H1 (cell line): Measurements from ENCODE around the gene EMX2. TPM values are rescaled to one million over a fixed set of nuclear protein-coding genes. Genes with fewer than 3 reads are reported as not detected.

Source experiments
- CTCF ChIA-PET: fragments of 300-600 bp; sonication (Branson Sonifier 250); formaldehyde crosslinking; loops from one replicate; lab custom pipeline; 2021; ENCODE audit not compliant: partially characterized antibody; lab: Charles Lee
- POLR2A ChIA-PET: fragments of 300-600 bp; sonication (Branson Sonifier 250); formaldehyde crosslinking; loops from one replicate; lab custom pipeline; 2021; ENCODE audit warnings: inconsistent platforms; ENCODE audit not compliant: partially characterized antibody; lab: Charles Lee
- DNase-seq, 2 experiments: peaks; one replicate each; pipeline versions ENCODE4 v3.0.0 to v3.0.0-alpha.2; 2010 to 2022; ENCODE audit warnings: low spot score in 2 of 2, low read depth in 1 of 2, mixed read lengths in 1 of 2
- FAIRE-seq: peaks from 2 replicates; lab custom pipeline; 2011; peaks lifted over from hg19 to GRCh38; lab: Jason Lieb, UNC
- H2AFZ ChIP-seq: 2 replicates; pipeline ENCODE4 v1.8.1; 2012; ENCODE audit warnings: low read length, inconsistent platforms
- H2AK5ac ChIP-seq: 2 replicates; pipeline ENCODE4 v1.6.1; 2013; ENCODE audit warnings: low read depth, low read length
- H2BK120ac ChIP-seq: replicated peaks from 2 replicates; pipeline ENCODE3; 2013; ENCODE audit warnings: low read depth, low read length, inconsistent platforms
- H2BK12ac ChIP-seq: 2 replicates; pipeline ENCODE4 v1.6.1; 2013; ENCODE audit warnings: low read depth, low read length
- H2BK15ac ChIP-seq: 2 replicates; pipeline ENCODE4 v1.6.1; 2013; ENCODE audit warnings: low read length
- H2BK20ac ChIP-seq: 2 replicates; pipeline ENCODE4 v1.6.1; 2013; ENCODE audit warnings: low read length
- H2BK5ac ChIP-seq: 2 replicates; pipeline ENCODE4 v1.6.1; 2013; ENCODE audit warnings: low read depth, low read length
- H3K14ac ChIP-seq: 2 replicates; pipeline ENCODE4 v1.6.1; 2013; ENCODE audit warnings: inconsistent platforms; ENCODE audit not compliant: insufficient read length
- H3K18ac ChIP-seq: 2 replicates; pipeline ENCODE4 v1.6.1; 2013; ENCODE audit warnings: low read length; ENCODE audit errors: extremely low read depth
- H3K23ac ChIP-seq: 2 replicates; pipeline ENCODE4 v1.6.1; 2013; ENCODE audit warnings: inconsistent platforms; ENCODE audit not compliant: insufficient read length
- H3K23me2 ChIP-seq: 2 replicates; pipeline ENCODE4 v1.6.1; 2013; ENCODE audit warnings: low read depth, low read length
- H3K27ac ChIP-seq: 2 replicates; pipeline ENCODE4 v1.6.1; 2011; ENCODE audit warnings: low read depth, low read length, inconsistent platforms
- H3K27me3 ChIP-seq, 4 experiments: replicated peaks in 1 of 4; 1 replicate in 1 of 4; 2 replicates in 3 of 4; pipeline versions ENCODE4 v1.6.1 to v1.8.1; 2011 to 2013; ENCODE audit warnings: low read length in 3 of 4, mild to moderate bottlenecking in 3 of 4, inconsistent platforms in 2 of 4, mixed read lengths in 2 of 4, moderate library complexity in 1 of 4; ENCODE audit not compliant: control insufficient read depth in 3 of 4, insufficient read depth in 3 of 4; ENCODE audit errors: extremely low read depth in 1 of 4
- H3K36me3 ChIP-seq, 4 experiments: 2 replicates each; pipeline versions ENCODE4 v1.6.1 to v1.8.1; 2011 to 2013; ENCODE audit warnings: mild to moderate bottlenecking in 4 of 4, low read length in 3 of 4, moderate library complexity in 2 of 4, control low read depth in 1 of 4, inconsistent platforms in 1 of 4; ENCODE audit not compliant: insufficient read depth in 4 of 4, control insufficient read depth in 2 of 4
- H3K4ac ChIP-seq: replicated peaks from 2 replicates; pipeline ENCODE3; 2013; ENCODE audit warnings: low read length, low read depth, mixed read lengths, inconsistent platforms; ENCODE audit not compliant: insufficient read length
- H3K4me1 ChIP-seq, 4 experiments: replicated peaks in 1 of 4; 1 replicate in 1 of 4; 2 replicates in 3 of 4; pipeline versions ENCODE4 v1.6.1 to v1.8.1; 2011 to 2013; ENCODE audit warnings: low read length in 3 of 4, inconsistent platforms in 2 of 4, mixed read lengths in 1 of 4; ENCODE audit not compliant: insufficient read depth in 4 of 4, control insufficient read depth in 3 of 4
- H3K4me2 ChIP-seq, 2 experiments: 2 replicates each; pipeline versions ENCODE4 v1.6.1 to v1.8.1; 2011 to 2013; ENCODE audit warnings: low read depth in 2 of 2, low read length in 2 of 2, control low read depth in 1 of 2, inconsistent platforms in 1 of 2, mild to moderate bottlenecking in 1 of 2; ENCODE audit not compliant: insufficient read depth in 1 of 2
- H3K4me3 ChIP-seq, 4 experiments: fragments of 200-600, 300-600 bp in 1 of 4; sonication (generic), shearing (Covaris generic), sonication (Bioruptor Twin) in 1 of 4; 2 replicates each; pipeline versions ENCODE4 v1.5.1 to v1.8.1; 2011 to 2016; ENCODE audit warnings: low read length in 4 of 4, low read depth in 3 of 4, control low read depth in 2 of 4, inconsistent platforms in 2 of 4, mild to moderate bottlenecking in 2 of 4, mixed read lengths in 1 of 4, moderate library complexity in 1 of 4; ENCODE audit not compliant: insufficient read depth in 2 of 4; ENCODE audit errors: extremely low read depth in 1 of 4
- H3K56ac ChIP-seq: replicated peaks from 2 replicates; pipeline ENCODE3; 2013; ENCODE audit warnings: low read depth, mild to moderate bottlenecking, mixed read lengths, low read length, inconsistent platforms; ENCODE audit not compliant: insufficient read length
- H3K79me1 ChIP-seq: 2 replicates; pipeline ENCODE4 v1.6.1; 2013; ENCODE audit warnings: low read depth, low read length, control low read depth
- H3K79me2 ChIP-seq, 2 experiments: 2 replicates each; pipeline versions ENCODE4 v1.6.1 to v1.8.1; 2012 to 2013; ENCODE audit warnings: low read length in 2 of 2, mild to moderate bottlenecking in 2 of 2, inconsistent platforms in 1 of 2; ENCODE audit not compliant: insufficient read depth in 2 of 2, control insufficient read depth in 1 of 2
- H3K9ac ChIP-seq, 4 experiments: replicated peaks in 1 of 4; 1 replicate in 1 of 4; 2 replicates in 3 of 4; pipeline versions ENCODE4 v1.6.1 to v1.8.1; 2011 to 2013; ENCODE audit warnings: low read depth in 3 of 4, low read length in 3 of 4, control low read depth in 2 of 4, mild to moderate bottlenecking in 2 of 4, moderate library complexity in 2 of 4, inconsistent platforms in 1 of 4; ENCODE audit errors: extremely low read depth in 1 of 4
- H3K9me3 ChIP-seq, 2 experiments: 2 replicates each; pipeline versions ENCODE4 v1.6.1 to v1.8.1; 2012 to 2013; ENCODE audit warnings: mild to moderate bottlenecking in 2 of 2, moderate library complexity in 2 of 2, control low read depth in 1 of 2, inconsistent platforms in 1 of 2, low read depth in 1 of 2, low read length in 1 of 2, mixed read lengths in 1 of 2; ENCODE audit not compliant: insufficient read depth in 2 of 2
- H4K20me1 ChIP-seq, 2 experiments: replicated peaks in 1 of 2; 2 replicates each; pipeline versions ENCODE3 to v1.8.1; 2011 to 2013; ENCODE audit warnings: inconsistent platforms in 2 of 2, low read length in 2 of 2, mild to moderate bottlenecking in 1 of 2; ENCODE audit not compliant: insufficient read depth in 2 of 2, control insufficient read depth in 1 of 2
- H4K5ac ChIP-seq: 2 replicates; pipeline ENCODE4 v1.6.1; 2013; ENCODE audit warnings: low read length, low read depth, mixed read lengths, inconsistent platforms; ENCODE audit not compliant: insufficient read length
- H4K8ac ChIP-seq: 2 replicates; pipeline ENCODE4 v1.8.0; 2013; ENCODE audit warnings: mild to moderate bottlenecking, moderate library complexity, low read length, inconsistent platforms; ENCODE audit not compliant: insufficient read depth; ENCODE audit errors: extremely low read depth
- H4K91ac ChIP-seq: replicated peaks from 2 replicates; pipeline ENCODE3; 2013; ENCODE audit warnings: low read length, mixed read lengths, inconsistent platforms; ENCODE audit not compliant: insufficient read length
- CBX8 ChIP-seq: fragments of 300-800, 300-1000 bp; sonication (generic); IDR thresholded peaks from 2 replicates; pipeline ENCODE4 v1.7.1; 2016; ENCODE audit warnings: low read depth, low read length, borderline replicate concordance
- GABPA ChIP-seq: IDR thresholded peaks from 2 replicates; pipeline ENCODE4 v1.6.1; 2011; ENCODE audit warnings: mild to moderate bottlenecking, low read length, moderate library complexity, borderline replicate concordance; ENCODE audit not compliant: insufficient read depth
- GTF2F1 ChIP-seq: IDR thresholded peaks from 2 replicates; pipeline ENCODE4 v1.6.1; 2012; ENCODE audit warnings: low read depth, low read length, improper control_type of control experiment, borderline replicate concordance
- KDM1A ChIP-seq: fragments of 200-600, 300-600 bp; sonication (generic); IDR thresholded peaks from 2 replicates; pipeline ENCODE4 v1.7.1; 2016; ENCODE audit warnings: mild to moderate bottlenecking, low read length, borderline replicate concordance
- KDM4A ChIP-seq: IDR thresholded peaks from one replicate; pipeline ENCODE4 v1.7.1; 2012; ENCODE audit warnings: low read depth, mild to moderate bottlenecking, moderate library complexity, low read length, inconsistent platforms; ENCODE audit not compliant: severe bottlenecking
- NRF1 ChIP-seq: IDR thresholded peaks from 2 replicates; pipeline ENCODE4 v1.6.1; 2011; ENCODE audit warnings: mild to moderate bottlenecking, low read depth, low read length, improper control_type of control experiment
- POLR2AphosphoS5 ChIP-seq: IDR thresholded peaks from 2 replicates; pipeline ENCODE4 v1.6.1; 2011; ENCODE audit warnings: low read depth, low read length
- SIX5 ChIP-seq: IDR thresholded peaks from 2 replicates; pipeline ENCODE4 v1.6.1; 2011; ENCODE audit warnings: mild to moderate bottlenecking, low read depth, low read length
- SP2 ChIP-seq: IDR thresholded peaks from 2 replicates; pipeline ENCODE4 v1.6.1; 2012; ENCODE audit warnings: mild to moderate bottlenecking, low read length, inconsistent platforms
- SUZ12 ChIP-seq: fragments of 200-600 bp; sonication (generic); IDR thresholded peaks from 2 replicates; pipeline ENCODE4 v1.6.1; 2012; ENCODE audit warnings: mild to moderate bottlenecking, inconsistent platforms, low read length, moderate library complexity, mixed read lengths
- USF2 ChIP-seq: IDR thresholded peaks from 2 replicates; pipeline ENCODE4 v1.6.1; 2011; ENCODE audit warnings: low read length, improper control_type of control experiment
- WGBS, 2 experiments: shearing (Covaris generic) in 1 of 2; methylation state at CpG; one replicate each; pipeline versions ENCODE4 v1.1.6 to v1.1.7; 2013 to 2015; ENCODE audit warnings: low lambda C conversion rate in 2 of 2, mixed read lengths in 2 of 2, inconsistent platforms in 1 of 2, low coverage in 1 of 2, missing lambda C conversion rate in 1 of 2; ENCODE audit not compliant: insufficient replicate concordance in 2 of 2, insufficient coverage in 1 of 2, insufficient read length in 1 of 2; ENCODE audit errors: extremely low coverage in 1 of 2, missing lambda C conversion rate in 1 of 2; 5-methylcytosine and 5-hydroxymethylcytosine counted together
- polyA plus RNA-seq, 7 experiments: library from polyadenylated mRNA; depleted of rRNA in 3 of 7; stranded (reverse) in 5 of 7; unstranded in 2 of 7; fragments of >200 nt in 5 of 7; fragments of 200-250 nt in 2 of 7; gene quantifications; 1 replicate in 5 of 7; 2 replicates in 1 of 7; 4 replicates in 1 of 7; pipeline versions ENCODE4 v1.2.1 to v1.2.3, GENCODE V29; 2011 to 2013; ENCODE audit warnings: missing spikeins in 2 of 7, mixed read lengths in 2 of 7
- total RNA-seq: library from RNA; stranded (reverse); fragmentation: NEBNext Ultra II Directional; extraction: Animal tissue kit (Norgen Biotek cat#: 25700); gene quantifications from 2 replicates; pipeline ENCODE4 v1.2.1, GENCODE V29; 2021

Gene EMX2
- total and polyA plus RNA-seq, 2 of the 8 experiments (the other 6 are each of a cell fraction or from before 2014, with no cell fraction given), result not detected

- Histone ChIP-seq H3K14ac (no peak overlapping the region), H3K79me1 (no peaks in the 10 kb centered on the region), H3K4me2 (no peak overlapping the region), H2BK5ac (no peak overlapping the region), H2AFZ (no peak overlapping the region), H4K20me1 (no peaks in the 10 kb centered on the region), H3K9me3 (no peaks in the 10 kb centered on the region), H2BK20ac (no peak overlapping the region), H4K5ac (no peak overlapping the region), H3K9ac (no peak overlapping the region), H3K79me2 (no peaks in the 10 kb centered on the region), H2BK12ac (no peak overlapping the region), H2AK5ac (no peak overlapping the region), H3K27ac (no peak overlapping the region), H3K18ac (no peak overlapping the region), H4K91ac (no peak overlapping the region), H2BK15ac (no peak overlapping the region), H3K23ac (no peak overlapping the region), H3K4ac (no peak overlapping the region), H3K23me2 (no peaks in the 10 kb centered on the region), H4K8ac (no peak overlapping the region), H3K36me3 (no peaks in the 10 kb centered on the region), H3K4me1 (no peaks in the 10 kb centered on the region), H3K27me3 (no peaks in the 10 kb centered on the region), H3K4me3 (no peak overlapping the region), H2BK120ac (no peak overlapping the region), H3K56ac (no peak overlapping the region)
- FAIRE-seq, result no peak
- DNase-seq, result no peak
- ChIA-PET CTCF (interaction anchor here (1.3 to 1.6 kb wide), 2 partner anchors 40 to 113 kb away, joined by 3 to 7 read pairs; no protein-coding TSS in a partner anchor), POLR2A (no interaction called here)
- 87% methylated on average over 6 of the region's 6 CpGs; no CpG with 5 or more reads in 1 of the 2 experiments for WGBS, 2 experiments
- TF ChIP-seq KDM1A (no peak), GABPA (no peak), GTF2F1 (no peak), CBX8 (no peak), SP2 (no peak), POLR2AphosphoS5 (no peak), USF2 (no peak), SIX5 (no peak), SUZ12 (no peak), KDM4A (no peak), NRF1 (no peak)
Observed at GRCh38 chr10:117596706-117597105, 54.2 kb downstream of the EMX2 start.
